Adrenal gland (tissue), 12 donors: ENCODE results near the gene CEP295NL. TPM values are rescaled to one million over a fixed set of nuclear protein-coding genes. Genes with fewer than 3 reads are reported as not detected.

Experiments used
- DNase-seq, 7 donors: peaks; one replicate each; pipeline ENCODE4 v3.0.0-alpha.2; 2019 to 2020
- H3K27ac ChIP-seq, 5 donors: fragments of 200-600 bp; sonication (generic) in 4 of 5; 1 replicate in 3 of 5; 2 replicates in 2 of 5; pipeline versions ENCODE4 v1.5.1 to v1.8.0; 2016 to 2020; ENCODE audit warnings: mild to moderate bottlenecking in 1 of 5
- H3K27me3 ChIP-seq: fragments of 200-600 bp; 2 replicates; pipeline ENCODE4 v1.8.0; 2021
- H3K36me3 ChIP-seq, 2 donors: fragments of 200-600 bp; replicated peaks in 1 of 2; 1 replicate in 1 of 2; 2 replicates in 1 of 2; pipeline versions ENCODE4 v1.5.1 to v1.8.0; 2018 to 2022
- H3K4me1 ChIP-seq, 2 donors: fragments of 200-600 bp; replicated peaks in 1 of 2; 1 replicate in 1 of 2; 2 replicates in 1 of 2; pipeline versions ENCODE4 v1.5.1 to v1.8.0; 2018 to 2021
- H3K4me3 ChIP-seq, 4 donors: fragments of 200-600 bp; sonication (generic) in 3 of 4; one replicate each; pipeline ENCODE4 v1.5.1; 2016 to 2018
- H3K9me3 ChIP-seq, 3 donors: fragments of 200-600 bp; sonication (generic) in 1 of 3; replicated peaks in 1 of 3; 1 replicate in 2 of 3; 2 replicates in 1 of 3; pipeline versions ENCODE4 v1.5.1 to v1.8.0; 2016 to 2021
- CTCF ChIP-seq, 6 experiments: fragments of 450-650 bp in 4 of 6; fragments of 200-600 bp in 2 of 6; sonication (generic) in 1 of 6; IDR thresholded peaks; 1 replicate in 5 of 6; 2 replicates in 1 of 6; pipeline versions ENCODE4 v1.5.1 to v1.8.0; 2016 to 2021; ENCODE audit warnings: antibody characterized with exemption in 6 of 6, mild to moderate bottlenecking in 2 of 6, moderate library complexity in 1 of 6
- POLR2A ChIP-seq, 2 donors: fragments of 450-650 bp; IDR thresholded peaks; one replicate each; pipeline ENCODE4 v1.6.1; 2017; ENCODE audit warnings: antibody characterized with exemption in 2 of 2, mild to moderate bottlenecking in 2 of 2, moderate library complexity in 1 of 2
- WGBS, 4 donors: extraction: QIAGEN DNeasy Blood & Tissue Kit in 2 of 4; methylation state at CpG; one replicate each; pipeline versions ENCODE4 v1.1.5 to v1.1.7; 2013 to 2017; 5-methylcytosine and 5-hydroxymethylcytosine counted together
- intact Hi-C, 2 donors: fragments of 100-400 bp; cut with DNase I; formaldehyde crosslinking; loops; one replicate each; pipeline versions ENCODE4 v1.14.1 to v1.15.0; 2022 to 2023
- polyA plus RNA-seq, 3 donors: library from polyadenylated mRNA; stranded (reverse); fragments of 200-250 nt in 2 of 3; fragments of 350-450 nt in 1 of 3; fragmentation: Illumina TruSeq in 1 of 3; extraction: RNeasy Lipid Tissue Mini Kit (QIAGEN cat#74804) in 1 of 3; gene quantifications; one replicate each; pipeline ENCODE4 v1.2.3, GENCODE V29; 2013 to 2014
- total RNA-seq, 9 donors: library from RNA; depleted of rRNA in 4 of 9; stranded (reverse); fragments of >200 nt in 4 of 9; fragments of 120-200 nt in 1 of 9; fragmentation: NEBNext Ultra II Directional in 1 of 9; extraction: Animal tissue kit (Norgen Biotek cat#: 25700) in 1 of 9; gene quantifications; one replicate each; pipeline versions ENCODE4 v1.1.0 to v1.2.4, GENCODE V29; 2013 to 2023
- donor health status: healthy with polysubstance abuse.
- donor health status: Bipolar disorder and iron deficiency.
- donor health status: DM: yes; HTN: yes; CAD: no.
- donor health status: DM: no; HTN: no; CAD: no.
- donor health status: DM: no; HTN: no; CAD: no.
- donor health status: DM: yes; HTN: yes; CAD: no.

Gene CEP295NL
- total and polyA plus RNA-seq, 12 donors: 0.07 to 5.1 (median 0.95) TPM

GRCh38 chr17:78857266-78857665, 45.7 kb downstream of the CEP295NL start:
- Histone ChIP-seq H3K27me3 (no peaks in the 10 kb centered on the region), H3K4me3 (no peak overlapping the region), H3K9me3 (no peaks in the 10 kb centered on the region), H3K36me3 (peaks cover 0 to 41% of the 10 kb centered on the region in 2 donors), H3K4me1 (peaks cover 0 to 4% of the 10 kb centered on the region in 2 donors), H3K27ac (no peak overlapping the region)
- TF ChIP-seq CTCF (IDR thresholded peaks at IDR 0.05): no peak
- no peak for TF ChIP-seq POLR2A (IDR thresholded peaks at IDR 0.05)
- DNase-seq: no peak
- 88 to 98% (median 89%) methylated on average over 4 to 14 of the region's 14 CpGs for WGBS, 4 donors
- intact Hi-C loops: no loop called here

- no peak for DNase-seq
- no peaks in the 10 kb centered on the region for H3K9me3 ChIP-seq
- H3K36me3 ChIP-seq: peaks cover 0 to 41% of the 10 kb centered on the region in 2 donors
- H3K4me3 ChIP-seq: no peak overlapping the region
- H3K4me1 ChIP-seq: no peaks in the 10 kb centered on the region
- intact Hi-C loops: no loop called here
- TF ChIP-seq CTCF (IDR thresholded peaks at IDR 0.05): no peak
- no peak for TF ChIP-seq POLR2A (IDR thresholded peaks at IDR 0.05)
- no peak overlapping the region for H3K27ac ChIP-seq
- no peaks in the 10 kb centered on the region for H3K27me3 ChIP-seq
- WGBS, 4 donors: 89 to 93% (median 91%) methylated on average over 12 to 25 of the region's 25 CpGs
Observed at GRCh38 chr17:78855561-78856165, 47.3 kb downstream of the CEP295NL start.

- intact Hi-C loops: no loop called here
- TF ChIP-seq CTCF (IDR thresholded peaks at IDR 0.05) (no peak), POLR2A (IDR thresholded peaks at IDR 0.05) (no peak)
- no peak for DNase-seq
- H3K4me3 ChIP-seq: no peak overlapping the region
- no peaks in the 10 kb centered on the region for H3K9me3 ChIP-seq
- WGBS, 4 donors: 79 to 87% (median 85%) methylated on average over 4 to 9 of the region's 9 CpGs
- H3K36me3 ChIP-seq: peaks cover 0 to 41% of the 10 kb centered on the region in 2 donors
- no peak overlapping the region for H3K27ac ChIP-seq
- no peaks in the 10 kb centered on the region for H3K4me1 ChIP-seq
- no peaks in the 10 kb centered on the region for H3K27me3 ChIP-seq
Observed at GRCh38 chr17:78854508-78854907, 48.5 kb downstream of the CEP295NL start.

- WGBS, 4 donors: 80 to 88% (median 82%) methylated on average over 10 to 11 of the region's 11 CpGs
- intact Hi-C loops: no loop called here
- H3K9me3 ChIP-seq: no peaks in the 10 kb centered on the region
- H3K4me3 ChIP-seq: no peak overlapping the region
- DNase-seq: no peak
- no peaks in the 10 kb centered on the region for H3K4me1 ChIP-seq
- peaks cover 0 to 41% of the 10 kb centered on the region in 2 donors for H3K36me3 ChIP-seq
- TF ChIP-seq CTCF (IDR thresholded peaks at IDR 0.05): no peak
- H3K27ac ChIP-seq: no peak overlapping the region
- no peaks in the 10 kb centered on the region for H3K27me3 ChIP-seq
Observed at GRCh38 chr17:78853926-78854394, 49.0 kb downstream of the CEP295NL start.
